SK-N-SH treated with all-trans-retinoic acid at 6 μM for 48 hours (cell line): ENCODE data around the gene CCDC85C.

Experiments
- ATAC-seq: fragments of 200-7000 bp; cut with Tn5 transposase; 3 replicates; pipeline ENCODE4 v1.9.1; 2020; ENCODE audit warnings: mild to moderate bottlenecking, moderate library complexity
- ARNTL ChIP-seq: fragments of 450-650 bp; formaldehyde crosslinking; IDR thresholded peaks from 2 replicates; pipeline ENCODE4 v1.5.0; 2020; ENCODE audit warnings: low read depth, mild to moderate bottlenecking, moderate library complexity, borderline replicate concordance
- BACH2 ChIP-seq: fragments of 250-450 bp; sonication (Bioruptor Pico); IDR thresholded peaks from 2 replicates; pipeline ENCODE4 v1.9.0; 2021; ENCODE audit warnings: mild to moderate bottlenecking, borderline replicate concordance
- CSDC2 ChIP-seq: fragments of 250-450 bp; sonication (Bioruptor Pico); IDR thresholded peaks from 2 replicates; pipeline ENCODE4 v1.5.0; 2020; ENCODE audit warnings: mild to moderate bottlenecking, moderate library complexity
- CSRNP3 ChIP-seq: fragments of 250-450 bp; sonication (Bioruptor Pico); IDR thresholded peaks from 2 replicates; pipeline ENCODE4 v1.5.1; 2021; ENCODE audit warnings: mild to moderate bottlenecking, moderate library complexity
- ESRRG ChIP-seq: fragments of 250-450 bp; sonication (Bioruptor Pico); IDR thresholded peaks from 2 replicates; pipeline ENCODE4 v1.6.1; 2021; ENCODE audit warnings: mild to moderate bottlenecking
- ISL1 ChIP-seq: fragments of 250-450 bp; sonication (Bioruptor Pico); IDR thresholded peaks from 2 replicates; pipeline ENCODE4 v2.1.2; 2022; ENCODE audit warnings: mild to moderate bottlenecking, moderate library complexity
- OSR1 ChIP-seq: fragments of 250-450 bp; sonication (Bioruptor Pico); IDR thresholded peaks from 2 replicates; pipeline ENCODE4 v1.8.0; 2022; ENCODE audit warnings: moderate library complexity, mild to moderate bottlenecking, inconsistent platforms
- PATZ1 ChIP-seq: fragments of 250-450 bp; sonication (Bioruptor Pico); IDR thresholded peaks from 2 replicates; pipeline ENCODE4 v1.8.0; 2020; ENCODE audit warnings: mild to moderate bottlenecking, moderate library complexity, borderline replicate concordance
- POU6F1 ChIP-seq: fragments of 250-450 bp; sonication (Bioruptor Pico); IDR thresholded peaks from 2 replicates; pipeline ENCODE4 v1.8.0; 2021; ENCODE audit warnings: low read depth, mild to moderate bottlenecking, moderate library complexity, borderline replicate concordance
- PPARA ChIP-seq: fragments of 250-450 bp; sonication (Bioruptor Pico); IDR thresholded peaks from 2 replicates; pipeline ENCODE4 v1.5.0; 2020; ENCODE audit warnings: mild to moderate bottlenecking, borderline replicate concordance
- RARB ChIP-seq: fragments of 250-450 bp; sonication (Bioruptor Pico); IDR thresholded peaks from 2 replicates; pipeline ENCODE4 v1.8.0; 2021; ENCODE audit warnings: mild to moderate bottlenecking, moderate library complexity
- SNAI2 ChIP-seq: fragments of 250-450 bp; sonication (Bioruptor Pico); IDR thresholded peaks from 2 replicates; pipeline ENCODE4 v1.5.0; 2020; ENCODE audit warnings: mild to moderate bottlenecking, moderate library complexity
- TCF4 ChIP-seq: fragments of 250-450 bp; sonication (Bioruptor Pico); IDR thresholded peaks from 2 replicates; pipeline ENCODE4 v1.8.0; 2021; ENCODE audit warnings: mild to moderate bottlenecking, moderate library complexity, borderline replicate concordance
- TOX ChIP-seq: fragments of 250-450 bp; sonication (Bioruptor Pico); IDR thresholded peaks from 2 replicates; pipeline ENCODE4 v1.8.0; 2021; ENCODE audit warnings: mild to moderate bottlenecking, moderate library complexity, borderline replicate concordance
- ZC3H10 ChIP-seq: fragments of 250-450 bp; sonication (Bioruptor Pico); IDR thresholded peaks from 2 replicates; pipeline ENCODE4 v1.5.1; 2021; ENCODE audit warnings: mild to moderate bottlenecking, moderate library complexity
- ZFP30 ChIP-seq: fragments of 450-650 bp; formaldehyde crosslinking; IDR thresholded peaks from 2 replicates; pipeline ENCODE4 v1.5.0; 2022; ENCODE audit warnings: mild to moderate bottlenecking, moderate library complexity
- ZNF8 ChIP-seq: fragments of 450-650 bp; formaldehyde crosslinking; IDR thresholded peaks from 2 replicates; pipeline ENCODE4 v1.5.0; 2020; ENCODE audit warnings: mild to moderate bottlenecking, moderate library complexity
- TF ChIP-seq, protein P1 (sequence below): fragments of 250-450 bp; sonication (Bioruptor Pico); IDR thresholded peaks from 2 replicates; pipeline ENCODE4 v1.5.0; 2020; ENCODE audit warnings: mild to moderate bottlenecking, moderate library complexity

The CCDC85C gene

DNA sequence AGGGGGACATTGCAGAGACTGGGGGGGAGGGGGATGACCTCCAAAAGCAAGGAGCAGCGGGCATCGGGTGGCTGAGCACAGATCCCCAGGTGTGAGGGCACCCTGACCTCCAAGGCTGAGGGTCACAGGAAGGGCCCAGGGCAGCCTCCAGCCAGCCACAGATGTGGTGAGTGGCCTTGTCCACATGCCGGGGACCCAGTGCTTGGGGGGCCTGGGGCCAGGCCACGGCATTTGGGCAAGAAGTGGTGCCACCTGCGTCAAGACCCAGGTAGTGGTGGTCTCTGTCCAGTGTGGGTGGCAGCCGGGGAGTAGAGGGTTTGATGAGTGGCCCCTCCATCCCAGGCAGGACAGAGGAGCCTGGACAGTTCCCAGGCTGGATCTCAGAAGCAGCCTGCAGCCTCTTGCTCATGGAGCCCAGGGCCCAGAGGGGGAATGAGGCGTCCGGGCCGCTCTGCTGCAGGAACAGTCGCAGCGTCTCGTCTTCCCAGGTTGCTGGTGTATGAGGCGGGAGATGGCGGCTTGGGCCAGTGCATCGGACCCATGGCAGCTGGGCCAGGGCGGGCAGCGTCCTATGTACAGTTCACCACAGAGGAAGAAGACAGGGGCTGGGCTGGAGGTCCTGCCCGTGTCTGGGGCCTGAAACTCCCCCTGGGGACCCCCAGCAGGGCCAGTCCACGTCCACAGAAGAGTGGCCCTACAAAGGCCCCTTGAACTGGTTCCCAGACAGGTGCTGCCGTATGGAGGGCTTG is 89.3 kb downstream of the CCDC85C start:
- no peak for ATAC-seq
- TF ChIP-seq RARB (CRISPR knock-in tag) (no peak), OSR1 (CRISPR knock-in tag) (no peak), POU6F1 (no peak), PPARA (CRISPR knock-in tag) (no peak), BACH2 (CRISPR knock-in tag) (no peak), TCF4 (no peak), ZNF8 (CRISPR knock-in tag) (no peak), ESRRG (no peak), CSDC2 (CRISPR knock-in tag) (no peak), SNAI2 (CRISPR knock-in tag) (no peak), ISL1 (CRISPR knock-in tag) (no peak)
- TF ChIP-seq, protein P1, sequence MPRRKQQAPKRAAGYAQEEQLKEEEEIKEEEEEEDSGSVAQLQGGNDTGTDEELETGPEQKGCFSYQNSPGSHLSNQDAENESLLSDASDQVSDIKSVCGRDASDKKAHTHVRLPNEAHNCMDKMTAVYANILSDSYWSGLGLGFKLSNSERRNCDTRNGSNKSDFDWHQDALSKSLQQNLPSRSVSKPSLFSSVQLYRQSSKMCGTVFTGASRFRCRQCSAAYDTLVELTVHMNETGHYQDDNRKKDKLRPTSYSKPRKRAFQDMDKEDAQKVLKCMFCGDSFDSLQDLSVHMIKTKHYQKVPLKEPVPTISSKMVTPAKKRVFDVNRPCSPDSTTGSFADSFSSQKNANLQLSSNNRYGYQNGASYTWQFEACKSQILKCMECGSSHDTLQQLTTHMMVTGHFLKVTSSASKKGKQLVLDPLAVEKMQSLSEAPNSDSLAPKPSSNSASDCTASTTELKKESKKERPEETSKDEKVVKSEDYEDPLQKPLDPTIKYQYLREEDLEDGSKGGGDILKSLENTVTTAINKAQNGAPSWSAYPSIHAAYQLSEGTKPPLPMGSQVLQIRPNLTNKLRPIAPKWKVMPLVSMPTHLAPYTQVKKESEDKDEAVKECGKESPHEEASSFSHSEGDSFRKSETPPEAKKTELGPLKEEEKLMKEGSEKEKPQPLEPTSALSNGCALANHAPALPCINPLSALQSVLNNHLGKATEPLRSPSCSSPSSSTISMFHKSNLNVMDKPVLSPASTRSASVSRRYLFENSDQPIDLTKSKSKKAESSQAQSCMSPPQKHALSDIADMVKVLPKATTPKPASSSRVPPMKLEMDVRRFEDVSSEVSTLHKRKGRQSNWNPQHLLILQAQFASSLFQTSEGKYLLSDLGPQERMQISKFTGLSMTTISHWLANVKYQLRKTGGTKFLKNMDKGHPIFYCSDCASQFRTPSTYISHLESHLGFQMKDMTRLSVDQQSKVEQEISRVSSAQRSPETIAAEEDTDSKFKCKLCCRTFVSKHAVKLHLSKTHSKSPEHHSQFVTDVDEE: no peak

GRCh38 chr14:99513946-99514551 is 90.0 kb downstream of the CCDC85C start:
- no peak for ATAC-seq
- TF ChIP-seq SNAI2 (CRISPR knock-in tag) (no peak), ARNTL (no peak), RARB (CRISPR knock-in tag) (no peak), CSDC2 (CRISPR knock-in tag) (no peak), BACH2 (CRISPR knock-in tag) (no peak), TOX (CRISPR knock-in tag) (no peak), PATZ1 (CRISPR knock-in tag) (no peak), POU6F1 (no peak), ZC3H10 (CRISPR knock-in tag) (no peak), TCF4 (no peak), CSRNP3 (CRISPR knock-in tag) (no peak), ESRRG (no peak), ZFP30 (CRISPR knock-in tag) (no peak), PPARA (CRISPR knock-in tag) (no peak), ZNF8 (CRISPR knock-in tag) (no peak), ISL1 (CRISPR knock-in tag) (no peak)

- no peak for TF ChIP-seq RARB (CRISPR knock-in tag)
- ATAC-seq: no peak
These were observed 90.8 kb downstream of the CCDC85C start for GRCh38 chr14:99513183-99513694.
